Stimulated activated naive CD8-positive, alpha-beta T cell treated with anti-CD3 and anti-CD28 coated beads, Interleukin-15, Interleukin-2, amounts not matched to agents 100 ng/mL and 50 ng/mL, for 24 hours (primary cell): Measurements from ENCODE around the gene FKBP5.

ENCODE experiments used
- H3K27ac Mint-ChIP-seq: one replicate; pipeline ENCODE4 v1.8.0; 2021; ENCODE audit warnings: mild to moderate bottlenecking, mixed read lengths
- H3K27me3 Mint-ChIP-seq: one replicate; pipeline ENCODE4 v1.8.0; 2021; ENCODE audit warnings: mixed read lengths
- H3K36me3 Mint-ChIP-seq: one replicate; pipeline ENCODE4 v1.8.0; 2021; ENCODE audit warnings: low read depth, mixed read lengths
- H3K4me1 Mint-ChIP-seq: one replicate; pipeline ENCODE4 v1.8.0; 2021; ENCODE audit warnings: low read depth, mixed read lengths
- H3K4me3 Mint-ChIP-seq: one replicate; pipeline ENCODE4 v1.8.0; 2021; ENCODE audit warnings: mild to moderate bottlenecking, mixed read lengths
- H3K9me3 Mint-ChIP-seq: one replicate; pipeline ENCODE4 v1.8.0; 2021; ENCODE audit warnings: mixed read lengths

FKBP5 gene

DNA sequence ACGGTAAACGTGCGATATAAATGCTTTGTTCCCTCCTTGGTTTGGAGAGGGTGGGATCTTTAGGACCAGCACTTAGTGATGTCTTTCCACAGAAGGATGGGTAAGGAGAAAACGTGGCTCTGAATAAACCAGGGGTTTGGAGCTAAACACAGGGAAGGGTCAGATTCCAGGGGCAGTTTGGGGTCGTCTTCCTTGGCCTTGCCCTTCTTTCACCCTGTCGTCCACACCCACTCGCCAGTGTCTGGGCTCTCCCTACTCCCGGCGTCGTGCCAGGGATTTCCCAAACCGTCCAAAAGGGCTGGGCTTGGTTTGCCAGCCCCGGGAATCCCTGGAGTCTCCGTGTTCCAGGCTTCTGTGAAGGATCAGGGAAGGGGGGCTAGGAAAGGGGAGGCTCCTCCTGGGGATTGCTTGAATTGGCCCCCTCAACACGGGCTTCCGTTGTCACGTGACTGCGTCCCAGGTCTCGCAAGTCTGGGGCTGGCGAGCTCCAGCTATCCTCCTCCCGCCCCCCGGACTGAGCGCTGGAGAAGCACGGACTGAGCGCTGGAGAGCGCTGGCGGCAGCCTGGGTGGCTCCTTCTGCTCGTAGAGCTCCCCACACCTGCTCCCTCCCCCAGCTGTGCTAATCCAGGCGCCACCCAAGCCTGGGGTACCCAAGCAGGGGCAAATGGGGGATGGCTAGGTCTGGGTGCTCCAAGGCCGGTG lies 38.7 kb upstream of the FKBP5 start:
- Mint-ChIP-seq H3K9me3 (no peaks in the 10 kb centered on the region), H3K27me3 (no peaks in the 10 kb centered on the region), H3K27ac (peak overlapping the region; percentile 86), H3K36me3 (no peaks in the 10 kb centered on the region), H3K4me3 (peak overlapping the region; percentile 70), H3K4me1 (peaks cover 72% of the 10 kb centered on the region)

- peak overlapping the region; percentile 51 for H3K27ac Mint-ChIP-seq
- H3K4me1 Mint-ChIP-seq: peaks cover 73% of the 10 kb centered on the region
Observed at GRCh38 chr6:35725721-35726438, 37.2 kb upstream of the FKBP5 start.

DNA sequence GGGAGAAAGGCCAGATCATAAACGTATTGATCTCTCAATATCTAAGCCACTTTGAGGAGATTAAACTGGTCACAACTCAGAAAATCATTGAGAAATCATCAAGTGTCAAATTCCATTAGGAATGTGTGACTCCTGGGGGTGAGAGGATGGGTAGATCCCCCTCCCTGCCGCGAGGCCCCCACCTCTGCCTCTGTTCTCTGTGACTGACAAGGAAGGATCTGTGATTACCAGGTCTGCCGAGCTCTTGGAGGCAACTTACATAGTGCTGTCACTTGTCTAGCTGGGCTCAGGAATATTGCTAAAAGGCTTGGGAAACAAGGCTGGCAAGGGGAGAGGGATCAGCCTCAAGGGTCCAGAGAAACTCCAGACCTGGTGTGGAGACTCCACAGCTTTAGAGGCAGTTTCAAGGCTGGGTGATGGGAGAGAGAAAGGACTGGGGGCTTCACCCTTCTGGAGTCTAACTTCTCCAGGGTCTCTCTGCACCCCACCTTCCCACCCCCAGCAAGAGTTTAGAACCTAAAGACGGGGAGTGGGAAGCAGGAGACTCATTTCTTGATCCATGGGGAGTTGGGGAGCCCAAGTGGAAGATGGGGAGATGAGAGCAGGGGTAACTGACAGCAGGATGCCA lies 36.5 kb upstream of the FKBP5 start:
- H3K27ac Mint-ChIP-seq: peak overlapping the region; percentile 59
- no peaks in the 10 kb centered on the region for H3K36me3 Mint-ChIP-seq
- no peaks in the 10 kb centered on the region for H3K27me3 Mint-ChIP-seq
- H3K9me3 Mint-ChIP-seq: no peaks in the 10 kb centered on the region
- no peak overlapping the region for H3K4me3 Mint-ChIP-seq
- peaks cover 74% of the 10 kb centered on the region for H3K4me1 Mint-ChIP-seq

More at GRCh38 chr6:35725721-35726438, 37.2 kb upstream of the FKBP5 start:
- Mint-ChIP-seq H3K9me3 (no peaks in the 10 kb centered on the region), H3K27me3 (no peaks in the 10 kb centered on the region), H3K36me3 (no peaks in the 10 kb centered on the region), H3K4me3 (peak overlapping the region; percentile 40)

DNA sequence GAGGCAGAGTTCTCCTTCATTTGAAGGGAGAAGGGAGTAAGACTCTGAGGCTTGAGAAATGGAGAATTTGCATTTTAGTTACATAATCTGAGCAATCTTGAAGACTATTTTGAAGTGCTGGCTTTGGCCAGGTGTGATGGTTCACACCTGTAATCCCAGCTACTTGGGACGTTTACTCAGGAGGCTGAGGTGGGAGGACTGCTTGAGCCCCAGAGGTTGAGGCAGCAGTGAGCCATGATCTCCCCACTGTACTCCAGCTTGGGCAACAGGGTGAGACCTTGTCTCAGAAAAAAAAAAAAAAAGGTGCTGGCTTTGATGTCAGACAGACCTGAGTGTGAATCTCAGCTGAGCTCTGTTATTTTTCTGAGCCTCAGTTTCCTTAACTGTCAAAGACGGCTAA lies 35.8 kb upstream of the FKBP5 start:
- no peaks in the 10 kb centered on the region for H3K36me3 Mint-ChIP-seq
- H3K27ac Mint-ChIP-seq: no peak overlapping the region
- H3K9me3 Mint-ChIP-seq: no peaks in the 10 kb centered on the region
- no peaks in the 10 kb centered on the region for H3K27me3 Mint-ChIP-seq
- H3K4me1 Mint-ChIP-seq: peaks cover 74% of the 10 kb centered on the region
- no peak overlapping the region for H3K4me3 Mint-ChIP-seq

DNA sequence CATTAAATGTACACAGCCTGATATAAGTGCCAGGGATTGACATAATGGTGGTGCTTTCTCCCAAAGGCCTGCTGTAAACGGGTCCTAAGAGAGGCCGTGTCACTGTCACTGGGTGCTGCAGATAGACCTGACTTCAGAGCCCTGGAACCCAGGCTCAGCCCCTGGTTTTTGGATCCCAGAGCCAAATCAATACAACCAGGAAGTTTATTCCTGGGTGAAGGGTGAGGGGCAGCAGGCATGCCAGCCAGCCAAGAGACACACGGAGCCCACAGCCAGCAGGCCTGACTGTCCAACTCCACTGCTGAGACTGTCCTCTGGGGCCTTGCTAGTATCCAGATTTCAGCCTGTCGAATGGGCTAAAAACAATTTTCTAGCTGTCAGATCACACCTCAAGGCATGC lies 35.3 kb upstream of the FKBP5 start:
- Mint-ChIP-seq H3K36me3 (no peaks in the 10 kb centered on the region), H3K27ac (no peak overlapping the region), H3K4me3 (no peak overlapping the region), H3K27me3 (no peaks in the 10 kb centered on the region), H3K9me3 (no peaks in the 10 kb centered on the region), H3K4me1 (peaks cover 74% of the 10 kb centered on the region)

- H3K27me3 Mint-ChIP-seq: no peaks in the 10 kb centered on the region
- no peaks in the 10 kb centered on the region for H3K36me3 Mint-ChIP-seq
- no peak overlapping the region for H3K27ac Mint-ChIP-seq
- H3K4me3 Mint-ChIP-seq: no peak overlapping the region
- peaks cover 74% of the 10 kb centered on the region for H3K4me1 Mint-ChIP-seq
- H3K9me3 Mint-ChIP-seq: no peaks in the 10 kb centered on the region
Observed at GRCh38 chr6:35723587-35723986, 34.9 kb upstream of the FKBP5 start.

DNA sequence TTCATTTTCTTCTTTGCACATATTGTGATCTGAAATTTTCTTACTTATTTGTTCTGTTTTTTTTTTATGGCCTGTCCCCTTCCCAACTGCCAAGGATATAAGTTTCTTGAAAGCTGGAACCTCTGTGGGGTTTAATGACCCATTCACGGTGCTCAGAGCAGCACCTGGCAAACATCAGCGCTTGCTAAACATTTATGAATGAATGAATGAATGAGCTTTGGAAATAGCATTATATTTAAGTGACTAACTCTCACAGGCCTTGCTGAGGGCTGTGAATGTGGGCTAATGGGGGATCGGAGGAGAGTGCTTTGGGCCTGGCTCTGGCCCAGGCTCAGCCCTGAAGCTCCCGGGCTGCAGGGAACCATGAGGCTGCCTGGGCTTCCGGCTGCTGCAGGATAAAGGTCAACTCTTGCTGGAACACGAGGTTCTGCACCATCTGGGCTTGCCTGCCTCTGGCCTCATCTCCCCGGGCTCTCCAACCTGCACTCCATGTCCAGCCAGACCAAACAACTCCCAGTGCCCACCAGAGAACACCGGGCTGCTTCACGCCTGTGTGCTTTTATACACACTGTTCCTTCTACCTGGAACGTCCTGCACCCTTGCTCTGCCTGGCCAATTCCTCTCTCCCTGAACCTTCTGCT lies 33.5 kb upstream of the FKBP5 start:
- no peaks in the 10 kb centered on the region for H3K9me3 Mint-ChIP-seq
- H3K27me3 Mint-ChIP-seq: no peaks in the 10 kb centered on the region

DNA sequence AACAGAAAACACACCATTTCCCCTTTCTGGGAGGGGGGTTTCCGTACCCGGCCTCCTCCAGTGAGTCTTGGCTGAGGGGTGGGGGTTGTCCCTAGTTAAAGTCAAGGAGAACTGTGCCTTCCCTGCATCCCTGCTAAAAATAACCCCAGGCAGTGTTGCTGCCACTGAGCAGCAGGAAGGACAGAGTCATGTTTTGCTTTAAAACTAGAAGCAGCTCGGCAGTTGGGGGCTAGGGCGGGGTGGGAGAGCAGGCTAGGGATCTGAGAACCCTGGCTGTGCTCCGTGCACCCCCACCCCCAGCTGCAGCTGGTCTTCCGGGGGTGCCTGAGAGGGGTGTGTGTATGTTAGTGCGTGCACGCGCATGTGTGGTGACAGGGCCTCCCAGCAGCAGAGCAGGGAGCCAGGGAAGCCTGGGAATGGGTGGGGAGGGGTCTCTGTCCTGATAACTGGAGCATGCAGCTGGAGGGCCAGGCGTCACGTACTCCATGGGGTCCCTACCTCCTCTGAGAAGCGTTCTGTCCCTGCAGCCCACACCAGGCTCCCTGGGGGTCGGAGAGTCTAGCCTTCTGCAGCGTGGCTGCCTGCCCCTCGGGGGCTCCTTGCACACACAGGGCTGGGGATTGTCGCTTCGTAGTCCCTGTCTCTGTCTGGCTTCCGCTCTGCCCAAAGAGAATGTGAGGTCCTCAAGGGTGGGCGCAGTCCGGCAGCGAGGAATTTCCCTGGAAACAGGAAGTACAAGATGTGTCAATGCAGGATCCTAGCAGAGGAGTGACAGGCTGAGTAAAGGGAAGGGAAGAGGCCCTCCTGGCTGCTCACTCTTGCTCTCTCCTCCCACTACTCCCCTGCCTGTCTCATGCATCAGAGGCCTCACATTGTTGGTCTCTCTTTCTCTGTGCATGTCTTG lies 31.4 kb upstream of the FKBP5 start:
- H3K4me3 Mint-ChIP-seq: peak overlapping the region; percentile 79
- peaks cover 61% of the 10 kb centered on the region for H3K4me1 Mint-ChIP-seq
- H3K27ac Mint-ChIP-seq: peak overlapping the region; percentile 86
- H3K36me3 Mint-ChIP-seq: no peaks in the 10 kb centered on the region
- H3K27me3 Mint-ChIP-seq: no peaks in the 10 kb centered on the region
- H3K9me3 Mint-ChIP-seq: no peaks in the 10 kb centered on the region

More for the DNA sequence above, 33.5 kb upstream of the FKBP5 start:
- Mint-ChIP-seq H3K36me3 (no peaks in the 10 kb centered on the region), H3K4me3 (no peak overlapping the region), H3K4me1 (peaks cover 77% of the 10 kb centered on the region), H3K27ac (peak overlapping the region; percentile 75)

DNA sequence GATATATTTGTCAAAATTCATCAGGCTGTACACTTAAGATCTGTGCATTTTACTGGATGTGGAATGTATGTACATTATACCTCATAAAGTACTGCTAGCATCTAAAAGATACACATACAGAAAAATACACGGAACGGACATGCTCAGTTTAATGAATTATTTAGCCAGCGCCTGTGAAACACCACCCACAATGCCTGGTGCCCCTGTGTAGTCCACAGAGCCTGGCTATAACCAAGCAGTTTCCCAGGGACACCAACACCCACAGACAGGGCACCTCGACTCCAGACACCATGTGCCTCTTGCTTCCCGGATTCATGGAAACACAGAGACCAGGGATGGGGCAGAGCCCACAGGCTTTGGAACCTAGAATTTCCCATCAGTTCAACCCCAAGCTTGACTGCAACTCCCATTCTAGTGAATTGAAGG lies 30.7 kb upstream of the FKBP5 start:
- Mint-ChIP-seq H3K4me1 (peaks cover 57% of the 10 kb centered on the region), H3K27ac (peak overlapping the region; percentile 86), H3K36me3 (no peaks in the 10 kb centered on the region), H3K27me3 (no peaks in the 10 kb centered on the region), H3K9me3 (no peaks in the 10 kb centered on the region), H3K4me3 (peak overlapping the region; percentile 79)

DNA sequence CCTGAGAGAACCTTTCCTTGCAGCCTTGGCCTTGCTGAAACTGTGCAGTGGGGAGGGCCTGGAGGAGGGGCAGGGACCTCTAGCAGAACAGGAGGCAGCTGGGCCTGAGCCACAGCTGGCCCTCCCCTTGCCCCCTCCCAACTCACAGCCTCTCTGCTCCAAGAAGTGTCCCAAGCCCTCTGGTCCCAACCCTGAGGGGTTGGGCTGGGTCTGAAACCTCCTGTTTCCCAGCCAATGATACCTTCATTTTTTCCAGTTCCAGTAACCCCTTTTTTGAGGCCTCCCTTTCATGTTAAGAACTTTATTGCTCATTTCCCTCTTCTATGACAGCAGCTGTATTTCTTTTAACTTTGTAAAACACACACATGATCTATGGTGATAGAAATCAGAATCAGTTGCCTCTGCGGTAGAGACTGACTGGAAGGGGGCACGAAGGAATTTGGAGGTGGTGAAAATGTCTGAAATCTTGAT lies 30.2 kb upstream of the FKBP5 start:
- H3K9me3 Mint-ChIP-seq: no peaks in the 10 kb centered on the region
- H3K36me3 Mint-ChIP-seq: no peaks in the 10 kb centered on the region
- H3K27me3 Mint-ChIP-seq: no peaks in the 10 kb centered on the region
- peaks cover 53% of the 10 kb centered on the region for H3K4me1 Mint-ChIP-seq
- peak overlapping the region; percentile 86 for H3K27ac Mint-ChIP-seq
- H3K4me3 Mint-ChIP-seq: peak overlapping the region; percentile 79

- H3K36me3 Mint-ChIP-seq: no peaks in the 10 kb centered on the region
- H3K4me1 Mint-ChIP-seq: peaks cover 57% of the 10 kb centered on the region
- H3K4me3 Mint-ChIP-seq: peak overlapping the region; percentile 79
- no peaks in the 10 kb centered on the region for H3K9me3 Mint-ChIP-seq
- no peaks in the 10 kb centered on the region for H3K27me3 Mint-ChIP-seq
- peak overlapping the region; percentile 86 for H3K27ac Mint-ChIP-seq
Observed at GRCh38 chr6:35718375-35718736, 29.6 kb upstream of the FKBP5 start.

DNA sequence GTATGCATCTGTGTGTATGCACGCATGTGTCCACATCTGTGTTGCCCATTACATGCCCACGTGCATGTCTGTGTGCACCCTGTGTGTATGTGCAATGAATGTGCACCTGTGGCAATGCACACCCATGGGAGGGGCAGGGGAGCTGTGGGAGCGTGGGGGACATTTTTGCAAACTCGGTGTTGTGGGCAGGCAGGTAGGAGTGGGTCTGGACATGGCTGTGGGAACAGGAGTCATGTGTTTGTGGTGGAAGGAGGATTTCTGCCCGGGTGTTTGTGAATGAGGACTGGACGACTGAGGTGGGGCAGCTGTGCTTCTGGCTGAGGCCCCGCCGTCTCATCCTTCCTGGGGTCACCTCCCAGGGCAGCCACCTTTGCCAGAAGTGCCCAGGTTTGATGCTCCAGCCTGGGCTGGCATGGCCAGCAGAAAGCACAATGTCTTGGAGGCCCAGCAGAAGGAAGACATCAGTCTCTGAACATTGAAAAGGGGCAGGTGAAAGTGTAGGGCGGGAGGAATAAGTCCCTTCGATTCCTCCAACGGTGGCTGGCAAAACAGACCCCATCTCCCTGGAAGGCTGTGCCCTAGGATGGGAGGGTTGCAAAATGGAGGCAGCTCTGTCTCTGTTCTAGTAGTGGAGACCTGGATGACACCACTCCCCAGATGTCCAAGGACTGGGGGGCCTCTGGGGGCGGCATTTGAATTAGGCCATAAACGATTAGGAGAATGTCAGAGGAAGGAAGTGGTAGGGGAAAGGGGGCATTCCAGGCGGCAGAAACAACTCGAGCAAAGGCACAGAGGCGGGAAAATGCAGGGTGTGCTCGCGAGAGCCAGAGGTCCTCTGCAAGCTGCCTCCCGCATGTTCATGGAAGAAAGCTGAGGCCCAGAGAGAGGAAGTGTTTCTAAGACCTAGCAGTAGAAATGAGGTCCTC lies 29.0 kb upstream of the FKBP5 start:
- H3K9me3 Mint-ChIP-seq: no peaks in the 10 kb centered on the region
- H3K36me3 Mint-ChIP-seq: no peaks in the 10 kb centered on the region
- H3K27ac Mint-ChIP-seq: peak overlapping the region; percentile 86
- no peaks in the 10 kb centered on the region for H3K27me3 Mint-ChIP-seq
- peaks cover 60% of the 10 kb centered on the region for H3K4me1 Mint-ChIP-seq
- peak overlapping the region; percentile 79 for H3K4me3 Mint-ChIP-seq

DNA sequence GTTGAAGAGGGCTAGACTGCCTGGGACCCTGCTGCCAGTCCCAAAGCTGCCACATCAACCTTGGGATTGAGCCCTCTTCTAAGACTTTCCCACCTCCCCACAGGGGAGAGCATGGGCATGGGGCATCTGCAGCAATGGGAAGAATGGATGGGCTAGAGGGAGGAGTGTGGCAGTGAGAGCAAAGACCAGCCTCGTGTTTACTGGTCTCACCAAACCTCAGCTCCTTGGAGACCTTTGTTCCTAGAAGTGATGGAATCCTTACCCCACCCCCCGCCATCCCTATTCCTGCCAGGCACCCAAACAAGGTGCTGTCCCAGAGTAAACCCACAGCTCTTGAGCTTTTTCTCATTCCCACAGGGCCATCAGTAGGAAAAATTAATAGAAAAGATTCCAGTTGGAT lies 28.1 kb upstream of the FKBP5 start:
- no peaks in the 10 kb centered on the region for H3K27me3 Mint-ChIP-seq
- no peak overlapping the region for H3K27ac Mint-ChIP-seq
- no peaks in the 10 kb centered on the region for H3K9me3 Mint-ChIP-seq
- no peaks in the 10 kb centered on the region for H3K36me3 Mint-ChIP-seq
- H3K4me1 Mint-ChIP-seq: peaks cover 56% of the 10 kb centered on the region
- H3K4me3 Mint-ChIP-seq: no peak overlapping the region
